Neuronal stem cell (in vitro differentiated cells): ENCODE data around the gene ECHS1. TPM values are rescaled to one million over a fixed set of nuclear protein-coding genes. Genes with fewer than 3 reads are reported as not detected.

Experiments used
- DNase-seq: peaks from one replicate; pipeline ENCODE4 v3.0.0-alpha.2; 2013; ENCODE audit warnings: low spot score
- H2AFZ ChIP-seq: one replicate; pipeline ENCODE4 v1.6.1; 2013; ENCODE audit warnings: mild to moderate bottlenecking, low read length, inconsistent platforms
- H2AK5ac ChIP-seq: 2 replicates; pipeline ENCODE4 v1.6.1; 2013; ENCODE audit warnings: low read depth, mild to moderate bottlenecking, inconsistent platforms, low read length, moderate library complexity, mixed read lengths
- H2BK120ac ChIP-seq: 2 replicates; pipeline ENCODE4 v1.6.1; 2013; ENCODE audit warnings: low read depth, mild to moderate bottlenecking, inconsistent platforms, low read length, moderate library complexity, mixed read lengths
- H2BK12ac ChIP-seq: one replicate; pipeline ENCODE4 v1.6.1; 2013; ENCODE audit warnings: low read length, inconsistent platforms
- H2BK15ac ChIP-seq: 2 replicates; pipeline ENCODE4 v1.6.1; 2013; ENCODE audit warnings: mild to moderate bottlenecking, low read length, inconsistent platforms, mixed read lengths
- H2BK5ac ChIP-seq: one replicate; pipeline ENCODE4 v1.6.1; 2013; ENCODE audit warnings: inconsistent platforms, mild to moderate bottlenecking, low read length, moderate library complexity
- H3K14ac ChIP-seq: one replicate; pipeline ENCODE4 v1.6.1; 2013; ENCODE audit warnings: low read length, inconsistent platforms
- H3K18ac ChIP-seq: 2 replicates; pipeline ENCODE4 v1.6.1; 2013; ENCODE audit warnings: low read length, inconsistent platforms
- H3K23ac ChIP-seq: 2 replicates; pipeline ENCODE4 v1.6.1; 2013; ENCODE audit warnings: low read depth, mild to moderate bottlenecking, mixed read lengths, low read length, inconsistent platforms; ENCODE audit not compliant: poor library complexity
- H3K27ac ChIP-seq: replicated peaks from 3 replicates; pipeline ENCODE4 v1.5.1; 2013; ENCODE audit warnings: low read length, inconsistent platforms
- H3K27me3 ChIP-seq, 3 experiments: 2 replicates each; pipeline ENCODE4 v1.6.1; 2013; ENCODE audit warnings: low read length in 3 of 3, mild to moderate bottlenecking in 2 of 3, inconsistent platforms in 1 of 3, low read depth in 1 of 3, mixed read lengths in 1 of 3, moderate library complexity in 1 of 3; ENCODE audit not compliant: control insufficient read depth in 3 of 3, insufficient read depth in 3 of 3
- H3K36me3 ChIP-seq, 2 donors: replicated peaks in 1 of 2; 2 replicates each; pipeline ENCODE4 v1.6.1; 2013; ENCODE audit warnings: low read length in 2 of 2; ENCODE audit not compliant: control insufficient read depth in 2 of 2, insufficient read depth in 2 of 2
- H3K4ac ChIP-seq: 2 replicates; pipeline ENCODE4 v1.6.1; 2013; ENCODE audit warnings: inconsistent platforms, mild to moderate bottlenecking, low read length, moderate library complexity
- H3K4me1 ChIP-seq, 2 donors: 1 replicate in 1 of 2; 2 replicates in 1 of 2; pipeline ENCODE4 v1.6.1; 2013; ENCODE audit warnings: low read length in 2 of 2, low read depth in 1 of 2; ENCODE audit not compliant: control insufficient read depth in 2 of 2, insufficient read depth in 1 of 2
- H3K4me2 ChIP-seq: one replicate; pipeline ENCODE4 v1.6.1; 2013; ENCODE audit warnings: mild to moderate bottlenecking, low read length, inconsistent platforms; ENCODE audit not compliant: insufficient read depth, poor library complexity, severe bottlenecking
- H3K4me3 ChIP-seq, 2 donors: 2 replicates each; pipeline ENCODE4 v1.5.1; 2013; ENCODE audit warnings: low read length in 2 of 2, mild to moderate bottlenecking in 2 of 2, inconsistent platforms in 1 of 2, moderate library complexity in 1 of 2
- H3K79me1 ChIP-seq: one replicate; pipeline ENCODE4 v1.6.1; 2013; ENCODE audit warnings: low read depth, mild to moderate bottlenecking, inconsistent platforms, low read length, moderate library complexity
- H3K9ac ChIP-seq: one replicate; pipeline ENCODE4 v1.6.1; 2013; ENCODE audit warnings: mild to moderate bottlenecking, low read depth, low read length, inconsistent platforms; ENCODE audit not compliant: poor library complexity
- H3K9me3 ChIP-seq, 2 donors: replicated peaks in 1 of 2; 2 replicates each; pipeline versions ENCODE3 to v1.6.1; 2013; ENCODE audit warnings: low read length in 2 of 2, mild to moderate bottlenecking in 2 of 2, inconsistent platforms in 1 of 2, low read depth in 1 of 2, mixed read lengths in 1 of 2, moderate library complexity in 1 of 2; ENCODE audit not compliant: control insufficient read depth in 2 of 2, insufficient read depth in 1 of 2
- H4K8ac ChIP-seq: one replicate; pipeline ENCODE4 v1.6.1; 2013; ENCODE audit warnings: low read depth, mild to moderate bottlenecking, inconsistent platforms, low read length, moderate library complexity
- H4K91ac ChIP-seq: one replicate; pipeline ENCODE4 v1.6.1; 2013; ENCODE audit warnings: low read length, low read depth, mild to moderate bottlenecking, inconsistent platforms; ENCODE audit not compliant: poor library complexity
- WGBS, 2 donors: extraction: QIAGEN DNeasy Blood & Tissue Kit; methylation state at CpG; one replicate each; pipeline ENCODE4 v1.1.7; 2013; ENCODE audit warnings: missing lambda C conversion rate in 2 of 2, mixed read lengths in 1 of 2; ENCODE audit not compliant: insufficient read length in 2 of 2, insufficient replicate concordance in 1 of 2; ENCODE audit errors: extremely low coverage in 2 of 2; 5-methylcytosine and 5-hydroxymethylcytosine counted together
- polyA plus RNA-seq, 2 experiments: library from polyadenylated mRNA; stranded (reverse); fragments of 200-250 nt; gene quantifications; one replicate each; pipeline ENCODE4 v1.2.3, GENCODE V29; 2013

ECHS1 gene
- 61.5 TPM for polyA plus RNA-seq (2013, experiment 1 of 2)
- 63.2 TPM for polyA plus RNA-seq (2013, experiment 2 of 2)

DNA sequence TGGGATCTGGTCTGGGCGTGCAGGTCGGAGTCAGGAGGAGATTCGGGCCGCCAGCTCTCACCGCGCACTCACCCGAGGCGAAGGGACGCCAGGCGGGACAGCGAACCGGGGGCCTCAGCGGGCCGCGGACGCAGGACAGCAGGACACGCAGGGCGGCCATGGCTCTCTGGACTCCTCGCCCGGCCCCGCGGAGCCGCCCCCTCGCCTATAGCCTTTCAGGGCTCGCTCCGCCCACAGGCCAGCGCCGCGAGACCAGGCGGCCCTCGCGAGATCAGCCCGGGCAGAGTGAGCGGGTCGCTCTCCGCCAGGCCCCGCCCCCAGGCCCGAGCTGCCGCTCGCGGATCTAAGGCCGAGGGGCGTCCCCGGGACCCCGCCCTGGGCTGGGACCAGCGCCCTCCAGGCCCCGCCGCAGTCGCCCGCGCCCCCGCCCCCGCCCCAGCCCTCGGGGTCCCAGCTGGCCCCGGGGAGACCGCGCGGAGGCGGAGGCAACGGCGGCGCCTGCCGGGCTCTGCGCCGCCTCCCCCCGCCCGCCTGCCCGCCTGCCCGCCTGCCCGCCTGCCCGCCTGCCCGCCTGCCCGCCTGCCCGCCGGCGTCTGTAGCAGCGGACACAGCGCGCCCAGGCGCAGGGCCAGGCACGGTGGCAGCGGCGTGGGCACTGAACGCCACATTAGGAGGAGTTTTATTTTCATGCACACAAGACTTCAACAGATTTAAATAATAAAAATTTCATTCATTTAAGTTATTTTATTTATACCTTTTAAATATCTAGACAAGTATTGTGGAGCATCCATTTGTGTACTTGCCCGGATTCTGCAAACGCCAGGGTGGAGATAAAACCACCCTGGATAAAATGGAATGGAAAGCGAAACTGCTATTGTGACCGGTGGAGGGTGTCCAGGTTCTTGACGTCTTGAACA lies at the start of gene ECHS1:
ECHS1 (minus strand) TSS at position 181 of the 917 bp plus-strand sequence; CDS start at position 160, 21 bp downstream.
- peaks cover 24 to 34% of the 10 kb centered on the region in 2 donors for H3K36me3 ChIP-seq
- peaks cover 4 to 11% of the 10 kb centered on the region in 2 donors for H3K4me1 ChIP-seq
- H2BK12ac ChIP-seq, result no peak within 1 kb of the TSS
- peak within 1 kb of the TSS; percentile 99 for H3K9ac ChIP-seq
- no peak within 1 kb of the TSS for H3K4ac ChIP-seq
- no peak within 1 kb of the TSS for H2BK5ac ChIP-seq
- peak; percentile 95 for DNase-seq
- H3K27me3 ChIP-seq, result peaks cover 0 to 15% (median 8%) of the 10 kb centered on the region in 3 experiments
- peak within 1 kb of the TSS; percentile 94 for H2AFZ ChIP-seq
- H2BK15ac ChIP-seq, result no peak within 1 kb of the TSS
- no CpG with 5 or more reads among the region's 89 CpGs for whole genome bisulfite sequencing, 2 donors
- H3K79me1 ChIP-seq, result peaks cover 4% of the 10 kb centered on the region
- H3K14ac ChIP-seq, result peak within 1 kb of the TSS; percentile 38
- H3K23ac ChIP-seq, result peak within 1 kb of the TSS; percentile 89
- no peak within 1 kb of the TSS for H4K91ac ChIP-seq
- peak within 1 kb of the TSS; percentile 94 to 100 for H3K4me3 ChIP-seq
- H4K8ac ChIP-seq, result no peak within 1 kb of the TSS
- H3K9me3 ChIP-seq, result peaks cover 0 to 4% of the 10 kb centered on the region in 2 donors
- H2AK5ac ChIP-seq, result peak within 1 kb of the TSS; percentile 91
- H3K18ac ChIP-seq, result peak within 1 kb of the TSS; percentile 100
- no peak within 1 kb of the TSS for H3K27ac ChIP-seq
- H3K4me2 ChIP-seq, result peak within 1 kb of the TSS; percentile 54
- no peak within 1 kb of the TSS for H2BK120ac ChIP-seq

- Histone ChIP-seq H3K27me3 (peaks cover 0 to 6% (median 0%) of the 10 kb centered on the region in 3 experiments), H4K91ac (no peak overlapping the region), H3K4me2 (no peak overlapping the region), H3K14ac (no peak overlapping the region), H2AFZ (no peak overlapping the region), H2BK5ac (no peak overlapping the region), H3K4me1 (no peaks in the 10 kb centered on the region), H2BK15ac (no peak overlapping the region), H3K4me3 (no peak overlapping the region), H3K27ac (no peak overlapping the region), H3K36me3 (peaks cover 15 to 35% of the 10 kb centered on the region in 2 donors), H4K8ac (no peak overlapping the region), H2BK12ac (no peak overlapping the region), H3K79me1 (peaks cover 2% of the 10 kb centered on the region), H3K23ac (no peak overlapping the region), H3K4ac (no peak overlapping the region), H2BK120ac (no peak overlapping the region), H2AK5ac (no peak overlapping the region), H3K9me3 (no peaks in the 10 kb centered on the region), H3K18ac (peak overlapping the region; percentile 12), H3K9ac (peak overlapping the region; percentile 7)
- DNase-seq, result no peak
- WGBS, 2 donors, result no CpG with 5 or more reads among the region's 16 CpGs
These were observed 49.2 kb upstream of the ECHS1 start for GRCh38 chr10:133422223-133422806.

DNA sequence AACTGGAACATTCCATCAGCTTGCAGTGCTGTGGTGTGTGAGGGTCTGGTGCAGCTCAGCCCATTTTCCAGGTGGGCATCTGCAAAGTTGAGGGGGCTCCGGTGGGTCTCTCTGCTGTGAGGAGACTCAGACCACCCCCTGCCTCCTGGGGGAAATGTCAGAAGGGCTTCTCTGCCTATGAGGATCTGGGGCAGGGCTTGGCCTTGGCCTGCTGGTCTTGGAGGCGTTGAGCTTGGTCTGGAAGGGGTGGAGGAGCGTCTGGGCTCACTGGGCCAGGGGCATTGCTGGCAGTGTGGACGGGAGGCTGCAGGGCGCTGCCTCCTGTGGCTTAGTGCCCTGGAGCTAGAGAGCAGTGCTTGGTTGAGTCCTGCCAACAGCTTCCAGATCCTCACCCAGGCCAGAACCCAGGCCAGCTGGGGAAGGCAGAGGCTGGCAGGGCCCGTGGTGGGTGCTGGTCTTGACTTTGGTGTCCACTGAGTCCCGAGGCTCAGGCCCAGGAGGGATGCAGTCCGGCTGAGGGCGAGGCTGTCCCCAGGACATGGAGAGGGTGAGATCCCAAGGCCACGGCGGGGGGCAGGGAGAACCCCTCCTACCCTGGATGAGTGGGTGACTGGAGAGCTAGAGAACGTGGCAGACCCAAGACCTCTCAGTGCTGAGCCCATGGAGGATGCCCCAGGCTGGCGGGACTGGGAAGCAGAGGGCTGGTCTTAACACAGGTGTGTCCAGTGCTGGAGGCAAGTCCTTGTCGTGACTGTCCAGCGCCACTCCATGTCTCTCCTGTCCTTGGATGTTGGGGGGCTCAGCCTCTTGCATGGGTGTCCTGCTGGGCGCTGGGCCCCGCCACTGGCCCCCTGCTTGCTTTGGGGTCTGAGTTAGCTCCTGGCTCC lies 48.4 kb upstream of the ECHS1 start:
- Histone ChIP-seq H3K9me3 (no peaks in the 10 kb centered on the region), H2BK5ac (no peak overlapping the region), H4K8ac (no peak overlapping the region), H2AK5ac (no peak overlapping the region), H3K4me2 (no peak overlapping the region), H3K9ac (peak overlapping the region; percentile 7), H2BK15ac (no peak overlapping the region), H3K27ac (no peak overlapping the region), H3K4me1 (no peaks in the 10 kb centered on the region), H2AFZ (no peak overlapping the region), H3K4ac (no peak overlapping the region), H3K23ac (peak overlapping the region; percentile 22), H2BK12ac (no peak overlapping the region), H3K79me1 (peaks cover 2% of the 10 kb centered on the region), H3K4me3 (no peak overlapping the region), H3K14ac (no peak overlapping the region), H4K91ac (no peak overlapping the region), H3K18ac (peak overlapping the region; percentile 12), H3K36me3 (peaks cover 15 to 35% of the 10 kb centered on the region in 2 donors), H2BK120ac (no peak overlapping the region), H3K27me3 (peaks cover 0 to 6% (median 0%) of the 10 kb centered on the region in 3 experiments)
- no CpG with 5 or more reads among the region's 17 CpGs for WGBS, 2 donors
- no peak for DNase-seq
